ENCODE data around the gene TPM4. TPM values are rescaled to one million over a fixed set of nuclear protein-coding genes. Genes with fewer than 3 reads are reported as not detected.
"Not testable (repeated sequence)": the region's sequence is repeated elsewhere in the genome, so short reads cannot be mapped to it uniquely, and the experiment has no call there.

Gene TPM4
- total RNA-seq, 2 donors from 2014 or later: 280 to 300 TPM

GRCh38 chr19:16084067-16084685 is 7.9 kb downstream of the TPM4 start:
- DNase-seq (no peak), ATAC-seq (no peak)
- intact Hi-C loops (cut with DNase I, micrococcal nuclease): no loop called here

- ATAC-seq: no peak
- intact Hi-C loops (cut with DNase I, micrococcal nuclease): no loop called here
- no peak for DNase-seq
Observed at GRCh38 chr19:16085115-16085514, 8.8 kb downstream of the TPM4 start.

GRCh38 chr19:16087404-16087803 is 11.1 kb downstream of the TPM4 start:
- DNase-seq; ATAC-seq; intact Hi-C loops (cut with DNase I, micrococcal nuclease): not testable (repeated sequence)

GRCh38 chr19:16087940-16088339 is 11.6 kb downstream of the TPM4 start:
- ATAC-seq: peak; percentile 43
- no peak for DNase-seq
- intact Hi-C loops (cut with DNase I, micrococcal nuclease): no loop called here

GRCh38 chr19:16088351-16089009 is 12.2 kb downstream of the TPM4 start:
- intact Hi-C loops (cut with DNase I, micrococcal nuclease): no loop called here
- peak in 1 of 2 donors; percentile 67 for DNase-seq

GRCh38 chr19:16089010-16089846 is 12.9 kb downstream of the TPM4 start:
- no peak for DNase-seq
- intact Hi-C loops (cut with DNase I, micrococcal nuclease): no loop called here
- peak; percentile 59 for ATAC-seq

More at GRCh38 chr19:16088351-16089009, 12.2 kb downstream of the TPM4 start:
- peak; percentile 62 for ATAC-seq

GRCh38 chr19:16091546-16092475 is 15.5 kb downstream of the TPM4 start:
- no peak for DNase-seq
- ATAC-seq: no peak
- intact Hi-C loops (cut with DNase I, micrococcal nuclease): no loop called here

- intact Hi-C loops (cut with DNase I, micrococcal nuclease): no loop called here
- DNase-seq (no peak), ATAC-seq (no peak)
Observed at GRCh38 chr19:16094360-16095070, 18.2 kb downstream of the TPM4 start.

GRCh38 chr19:16095071-16095571 is 18.8 kb downstream of the TPM4 start:
- DNase-seq (no peak), ATAC-seq (no peak)
- intact Hi-C loops (cut with DNase I, micrococcal nuclease): no loop called here

- ATAC-seq: peak; percentile 40
- intact Hi-C loops (cut with DNase I, micrococcal nuclease): no loop called here
- DNase-seq: no peak
Observed at GRCh38 chr19:16096280-16096855, 20.1 kb downstream of the TPM4 start.

GRCh38 chr19:16098416-16098768 is 22.1 kb downstream of the TPM4 start:
- DNase-seq: no peak
- no peak for ATAC-seq
- intact Hi-C loops (cut with DNase I, micrococcal nuclease): no loop called here

- no peak for DNase-seq
- no peak for ATAC-seq
- intact Hi-C loops (cut with DNase I, micrococcal nuclease): no loop called here
Observed at GRCh38 chr19:16098821-16099220, 22.5 kb downstream of the TPM4 start.

GRCh38 chr19:16099314-16099965 is 23.1 kb downstream of the TPM4 start:
- intact Hi-C loops (cut with DNase I, micrococcal nuclease); ATAC-seq; DNase-seq: not testable (repeated sequence)

- no peak for ATAC-seq
- no peak for DNase-seq
- intact Hi-C loops (cut with DNase I, micrococcal nuclease): no loop called here
Observed at GRCh38 chr19:16100524-16100923, 24.2 kb downstream of the TPM4 start.

- ATAC-seq: no peak
- no peak for DNase-seq
- intact Hi-C loops (cut with DNase I, micrococcal nuclease): no loop called here
Observed at GRCh38 chr19:16104722-16105121, 28.4 kb downstream of the TPM4 start.

GRCh38 chr19:16106121-16106520 is 29.8 kb downstream of the TPM4 start:
- intact Hi-C loops (cut with DNase I, micrococcal nuclease): no loop called here
- peak; percentile 92 for ATAC-seq
- DNase-seq: peak in 1 of 2 donors; percentile 56

All from left colon (tissue), 2 donors.